Neural progenitor cell (in vitro differentiated cells): ENCODE data around the gene ETFB. TPM values are rescaled to one million over a fixed set of nuclear protein-coding genes. Genes with fewer than 3 reads are reported as not detected.

Experiments
- DNase-seq: peaks from one replicate; pipeline ENCODE4 v3.0.0-alpha.2; 2016; ENCODE audit warnings: low spot score
- H2AFZ ChIP-seq: fragments of 200-600 bp; sonication (generic); replicated peaks from 2 replicates; pipeline ENCODE4 v1.6.1; 2016; ENCODE audit warnings: antibody characterized with exemption
- H3F3A ChIP-seq: fragments of 200-600 bp; sonication (generic); 2 replicates; pipeline ENCODE4 v1.6.1; 2016; ENCODE audit warnings: antibody characterized with exemption, low read depth
- H3K27ac ChIP-seq: fragments of 200-600 bp; sonication (generic); 2 replicates; pipeline ENCODE4 v1.5.1; 2016; ENCODE audit warnings: mild to moderate bottlenecking
- H3K27me3 ChIP-seq: fragments of 200-600 bp; sonication (generic); 2 replicates; pipeline ENCODE4 v1.6.1; 2016; ENCODE audit warnings: mild to moderate bottlenecking, moderate library complexity
- H3K36me3 ChIP-seq: fragments of 200-600 bp; sonication (generic); 2 replicates; pipeline ENCODE4 v1.5.1; 2016
- H3K4me1 ChIP-seq: fragments of 200-600 bp; sonication (generic); 2 replicates; pipeline ENCODE4 v1.6.1; 2016; ENCODE audit warnings: mixed run types
- H3K4me2 ChIP-seq: fragments of 200-600 bp; sonication (generic); 2 replicates; pipeline ENCODE4 v1.6.1; 2016
- H3K4me3 ChIP-seq: fragments of 200-600 bp; sonication (generic); 2 replicates; pipeline ENCODE4 v1.5.1; 2016
- H3K79me2 ChIP-seq: fragments of 200-600 bp; sonication (generic); 2 replicates; pipeline ENCODE4 v1.6.1; 2016; ENCODE audit warnings: low read depth
- H3K9ac ChIP-seq: fragments of 200-600 bp; sonication (generic); 2 replicates; pipeline ENCODE4 v1.6.1; 2016
- H3K9me3 ChIP-seq: fragments of 200-600 bp; sonication (generic); 2 replicates; pipeline ENCODE4 v1.5.1; 2016; ENCODE audit warnings: low read depth
- H4K20me1 ChIP-seq: fragments of 200-600 bp; sonication (generic); 2 replicates; pipeline ENCODE4 v1.6.1; 2016; ENCODE audit warnings: low read depth
- H3K27ac Mint-ChIP-seq: 3 replicates; pipeline ENCODE4 v1.8.0; 2021; ENCODE audit warnings: mixed read lengths
- H3K27me3 Mint-ChIP-seq: 2 replicates; pipeline ENCODE4 v1.8.0; 2022; ENCODE audit warnings: low read depth, mild to moderate bottlenecking, inconsistent platforms, moderate library complexity, mixed read lengths; ENCODE audit not compliant: insufficient read depth
- H3K36me3 Mint-ChIP-seq: 3 replicates; pipeline ENCODE4 v1.8.0; 2021; ENCODE audit warnings: mixed read lengths
- H3K4me1 Mint-ChIP-seq: 3 replicates; pipeline ENCODE4 v1.8.0; 2021; ENCODE audit warnings: mixed read lengths
- H3K4me3 Mint-ChIP-seq: 3 replicates; pipeline ENCODE4 v1.8.0; 2021; ENCODE audit warnings: mild to moderate bottlenecking, moderate library complexity, mixed read lengths
- H3K9me3 Mint-ChIP-seq: 3 replicates; pipeline ENCODE4 v1.8.0; 2020; ENCODE audit warnings: mixed read lengths
- CTCF ChIP-seq: fragments of 200-600 bp; sonication (generic); IDR thresholded peaks from 2 replicates; pipeline ENCODE4 v1.5.1; 2017; ENCODE audit warnings: antibody characterized with exemption, mild to moderate bottlenecking
- EZH2 ChIP-seq: fragments of 200-600 bp; sonication (generic); IDR thresholded peaks from 2 replicates; pipeline ENCODE4 v1.6.1; 2017; ENCODE audit warnings: antibody characterized with exemption, mild to moderate bottlenecking, moderate library complexity
- EZH2phosphoT487 ChIP-seq: fragments of 200-600 bp; sonication (generic); IDR thresholded peaks from 2 replicates; pipeline ENCODE4 v1.6.1; 2017; ENCODE audit warnings: antibody characterized with exemption
- total RNA-seq: library from RNA; depleted of rRNA; stranded (reverse); fragments of >200 nt; gene quantifications from 2 replicates; pipeline ENCODE4 v1.2.3, GENCODE V29; 2015; ENCODE audit warnings: low replicate concordance

The ETFB gene
- total RNA-seq, 1 donor from 2014 or later, result 27.0 TPM

- H3K27ac Mint-ChIP-seq, result no peak overlapping the region
- no peak overlapping the region for H3K9ac ChIP-seq
- DNase-seq, result no peak
- no peaks in the 10 kb centered on the region for H3K36me3 ChIP-seq
- H3K27ac ChIP-seq, result no peak overlapping the region
- H4K20me1 ChIP-seq, result no peaks in the 10 kb centered on the region
- H3K27me3 Mint-ChIP-seq, result peaks cover 8% of the 10 kb centered on the region
- peaks cover 9% of the 10 kb centered on the region for H3K9me3 Mint-ChIP-seq
- no peak overlapping the region for H2AFZ ChIP-seq
- H3K4me1 Mint-ChIP-seq, result no peaks in the 10 kb centered on the region
- H3K27me3 ChIP-seq, result no peaks in the 10 kb centered on the region
- no peaks in the 10 kb centered on the region for H3K9me3 ChIP-seq
- TF ChIP-seq EZH2 (no peak), EZH2phosphoT487 (no peak), CTCF (no peak)
- H3K4me2 ChIP-seq, result no peak overlapping the region
- no peak overlapping the region for H3K4me3 Mint-ChIP-seq
- no peaks in the 10 kb centered on the region for H3F3A ChIP-seq
- no peak overlapping the region for H3K4me3 ChIP-seq
- H3K79me2 ChIP-seq, result no peaks in the 10 kb centered on the region
- H3K4me1 ChIP-seq, result no peaks in the 10 kb centered on the region
- no peaks in the 10 kb centered on the region for H3K36me3 Mint-ChIP-seq
These were observed 14.2 kb upstream of the ETFB start for GRCh38 chr19:51380379-51380778.

- H3K9ac ChIP-seq, result no peak overlapping the region
- peaks cover 9% of the 10 kb centered on the region for H3K27me3 Mint-ChIP-seq
- H3K27me3 ChIP-seq, result no peaks in the 10 kb centered on the region
- H3K9me3 Mint-ChIP-seq, result peaks cover 6% of the 10 kb centered on the region
- H3K9me3 ChIP-seq, result no peaks in the 10 kb centered on the region
- TF ChIP-seq CTCF (no peak), EZH2phosphoT487 (no peak), EZH2 (no peak)
- no peak overlapping the region for H3K4me2 ChIP-seq
- H3K27ac Mint-ChIP-seq, result no peak overlapping the region
- H3K4me3 ChIP-seq, result no peak overlapping the region
- H3K4me3 Mint-ChIP-seq, result no peak overlapping the region
- no peaks in the 10 kb centered on the region for H3F3A ChIP-seq
- H4K20me1 ChIP-seq, result no peaks in the 10 kb centered on the region
- H3K4me1 Mint-ChIP-seq, result no peaks in the 10 kb centered on the region
- no peak overlapping the region for H2AFZ ChIP-seq
- DNase-seq, result no peak
- no peak overlapping the region for H3K27ac ChIP-seq
- H3K79me2 ChIP-seq, result no peaks in the 10 kb centered on the region
- H3K36me3 ChIP-seq, result no peaks in the 10 kb centered on the region
- H3K36me3 Mint-ChIP-seq, result no peaks in the 10 kb centered on the region
- H3K4me1 ChIP-seq, result no peaks in the 10 kb centered on the region
These were observed 11.2 kb upstream of the ETFB start for GRCh38 chr19:51377422-51377821.

GRCh38 chr19:51375504-51376221, 9.5 kb upstream of the ETFB start:
- Histone ChIP-seq H3K4me3 (no peak overlapping the region), H4K20me1 (no peaks in the 10 kb centered on the region), H3K27ac (no peak overlapping the region), H3K27me3 (no peaks in the 10 kb centered on the region), H3K4me1 (no peaks in the 10 kb centered on the region), H3K9ac (no peak overlapping the region), H3K79me2 (no peaks in the 10 kb centered on the region), H3K36me3 (no peaks in the 10 kb centered on the region), H3K4me2 (no peak overlapping the region), H2AFZ (no peak overlapping the region), H3K9me3 (no peaks in the 10 kb centered on the region), H3F3A (no peaks in the 10 kb centered on the region)
- H3K9me3 Mint-ChIP-seq, result peaks cover 4% of the 10 kb centered on the region
- H3K27me3 Mint-ChIP-seq, result peaks cover 9% of the 10 kb centered on the region
- no peaks in the 10 kb centered on the region for H3K36me3 Mint-ChIP-seq
- DNase-seq, result no peak
- H3K4me1 Mint-ChIP-seq, result no peaks in the 10 kb centered on the region
- TF ChIP-seq CTCF (no peak), EZH2phosphoT487 (no peak), EZH2 (no peak)
- H3K27ac Mint-ChIP-seq, result no peak overlapping the region
- H3K4me3 Mint-ChIP-seq, result no peak overlapping the region
